Spleen (tissue), 7 donors: Measurements from ENCODE around the gene PDGFA.

Source experiments
- CTCF ChIP-seq, 11 experiments: fragments of 200-600 bp in 7 of 11; fragments of 450-650 bp in 4 of 11; sonication (generic) in 4 of 11; IDR thresholded peaks in 8 of 11; conservative IDR thresholded peaks in 3 of 11; 1 replicate in 7 of 11; 2 replicates in 4 of 11; pipeline versions ENCODE4 v1.4.0 to v1.8.0; 2016 to 2021; ENCODE audit warnings: antibody characterized with exemption in 11 of 11, inconsistent platforms in 4 of 11, mild to moderate bottlenecking in 1 of 11
- POLR2A ChIP-seq, 3 donors: fragments of 450-650 bp; IDR thresholded peaks; one replicate each; pipeline ENCODE4 v1.5.1; 2017; ENCODE audit warnings: antibody characterized with exemption in 3 of 3, mild to moderate bottlenecking in 1 of 3
- POLR2AphosphoS5 ChIP-seq, 3 donors: sonication (generic); formaldehyde crosslinking; IDR thresholded peaks; one replicate each; pipeline ENCODE4 v1.5.1; 2017; ENCODE audit warnings: antibody characterized with exemption in 3 of 3
- donor health status: DM: no; HTN: no; CAD: no; lungs with moderate emphysema.
- donor health status: DM: no; HTN: no; CAD: no.
- donor health status: DM: no; HTN: no; CAD: no.

- TF ChIP-seq CTCF (IDR thresholded peaks at IDR 0.05 in 8 of 11, conservative IDR thresholded peaks at IDR 0.05 in 3 of 11) (no peak), POLR2A (IDR thresholded peaks at IDR 0.05) (no peak), POLR2AphosphoS5 (IDR thresholded peaks at IDR 0.05) (no peak)
These were observed 29.6 kb upstream of the PDGFA start for GRCh38 chr7:549066-549890.
